Right renal cortex interstitium (tissue), 3 donors: ENCODE data around the gene RBM43. TPM values are rescaled to one million over a fixed set of nuclear protein-coding genes. Genes with fewer than 3 reads are reported as not detected.
"Not testable (repeated sequence)": the region's sequence is repeated elsewhere in the genome, so short reads cannot be mapped to it uniquely, and the experiment has no call there.

Source experiments
- DNase-seq, 3 donors: peaks; one replicate each; pipeline ENCODE4 v3.0.0-alpha.2; 2013; ENCODE audit warnings: low read depth in 3 of 3, low spot score in 2 of 3
- polyA plus RNA-seq, 3 donors: library from polyadenylated mRNA; unstranded; fragments of 120-200 nt; gene quantifications; one replicate each; pipeline ENCODE4 v1.2.1, GENCODE V29; 2013; ENCODE audit not compliant: insufficient read length in 3 of 3

The RBM43 gene
- polyA plus RNA-seq: 10 to 100 TPM; 14.4 to 19.2 (median 16.3) TPM

DNA sequence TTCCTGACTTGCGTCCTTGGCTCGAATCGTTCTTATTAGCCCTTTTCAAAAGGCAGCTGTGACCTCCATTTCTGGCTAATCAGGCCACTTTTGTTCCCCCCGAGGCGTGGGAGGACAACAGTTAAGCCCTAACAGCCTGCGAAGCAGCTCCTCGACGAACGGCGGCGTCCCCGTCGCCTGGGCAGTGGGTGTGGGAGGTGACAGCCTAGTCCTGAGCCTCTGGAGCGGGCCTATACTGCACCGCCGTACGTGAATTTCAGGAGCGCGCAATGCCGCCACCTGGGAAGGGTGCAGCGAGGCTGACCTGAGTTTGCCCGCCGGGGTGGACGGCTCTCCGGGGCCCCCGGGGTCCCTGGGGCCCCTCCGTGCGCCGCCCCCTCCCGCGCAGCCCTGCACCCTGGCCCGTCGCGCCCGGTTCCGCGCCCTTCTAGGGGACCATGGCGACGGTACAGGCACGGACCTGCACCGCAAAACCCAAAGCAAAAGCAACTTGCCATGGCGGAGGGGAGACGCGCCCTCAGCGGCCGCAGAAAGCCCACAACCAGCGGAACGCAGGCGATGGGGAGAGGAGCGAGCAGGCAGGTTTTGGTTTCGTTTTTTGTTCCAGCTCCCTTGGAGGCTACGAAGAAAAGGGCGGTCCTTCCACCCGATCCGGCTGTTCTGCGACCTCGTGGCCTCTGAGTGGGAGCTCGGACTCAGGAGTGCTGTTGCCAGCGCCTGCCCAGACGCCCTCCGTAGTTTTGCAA is at the start of gene RBM43:
Gene RBM43, minus strand, starts transcription at position 633 of the 746 bp plus-strand sequence. Its CDS starts 136 bp downstream, at position 497.
- DNase-seq: peak; percentile 74 to 87 (median 75)

DNA sequence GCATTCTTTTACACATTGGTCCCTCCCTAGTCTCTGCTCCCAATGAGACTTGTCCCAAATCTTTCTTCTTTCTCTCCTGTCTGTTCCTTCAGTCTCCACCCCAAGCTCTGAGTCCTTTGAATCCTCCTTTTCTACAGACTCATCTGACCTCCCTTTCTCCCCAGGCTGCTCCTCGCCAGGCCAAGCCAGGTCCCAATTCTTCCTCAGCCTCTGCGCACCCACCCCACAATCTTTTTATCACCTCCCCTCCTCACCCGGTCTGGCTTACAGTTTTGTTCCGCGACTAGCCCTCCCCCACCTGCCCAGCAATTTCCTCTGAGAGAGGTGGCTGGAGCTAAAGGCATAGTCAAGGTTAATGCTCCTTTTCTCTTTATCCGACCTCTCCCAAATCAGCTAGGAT is 48.6 kb upstream of the RBM43 start:
- not testable (repeated sequence) for DNase-seq

DNA sequence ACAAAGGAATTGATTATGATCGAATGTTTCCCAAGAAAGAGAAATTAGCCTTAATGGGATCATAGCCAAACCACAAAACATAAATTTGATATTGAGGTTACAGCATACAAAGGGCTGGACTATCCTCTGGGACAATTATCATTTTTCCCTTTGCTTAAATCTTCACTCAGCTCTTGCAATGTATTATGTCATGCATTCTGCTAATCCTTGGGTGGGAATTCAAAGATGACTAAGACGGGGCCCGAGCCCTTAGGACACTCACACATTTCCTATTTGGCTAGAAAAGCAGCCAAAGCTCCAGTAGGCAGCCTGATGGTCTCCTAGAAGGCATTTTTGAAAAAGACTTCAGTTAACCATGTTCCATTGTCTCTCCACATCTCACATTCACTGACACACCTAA is 45.0 kb upstream of the RBM43 start:
- DNase-seq: no peak

DNA sequence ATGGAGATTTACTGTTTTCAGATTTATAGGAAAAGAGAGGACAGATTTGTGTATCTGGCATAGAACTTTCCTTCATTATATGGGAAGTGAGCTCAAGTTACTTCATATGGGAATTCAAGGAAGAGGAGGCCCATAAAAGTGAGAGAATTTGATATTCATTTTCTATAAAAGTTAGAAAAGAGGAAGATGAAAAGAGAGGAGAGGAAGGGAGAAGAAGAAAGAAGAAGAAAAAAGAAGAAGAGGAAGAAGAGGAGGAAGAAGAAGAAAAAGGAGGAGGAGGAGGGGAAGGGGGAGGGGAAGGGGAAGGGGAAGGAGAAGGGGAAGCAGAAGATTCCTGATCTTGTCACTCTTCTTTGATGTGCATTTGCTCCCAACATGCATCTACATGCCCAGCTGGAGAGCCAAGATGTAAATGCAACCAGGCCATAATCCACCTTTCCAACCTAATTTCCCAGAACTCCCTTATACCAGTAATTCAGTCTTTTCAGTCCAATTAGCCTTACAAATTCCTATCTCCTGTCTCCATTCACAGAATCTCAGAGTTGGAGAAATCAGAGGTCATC is 43.5 kb upstream of the RBM43 start:
- no peak for DNase-seq

DNA sequence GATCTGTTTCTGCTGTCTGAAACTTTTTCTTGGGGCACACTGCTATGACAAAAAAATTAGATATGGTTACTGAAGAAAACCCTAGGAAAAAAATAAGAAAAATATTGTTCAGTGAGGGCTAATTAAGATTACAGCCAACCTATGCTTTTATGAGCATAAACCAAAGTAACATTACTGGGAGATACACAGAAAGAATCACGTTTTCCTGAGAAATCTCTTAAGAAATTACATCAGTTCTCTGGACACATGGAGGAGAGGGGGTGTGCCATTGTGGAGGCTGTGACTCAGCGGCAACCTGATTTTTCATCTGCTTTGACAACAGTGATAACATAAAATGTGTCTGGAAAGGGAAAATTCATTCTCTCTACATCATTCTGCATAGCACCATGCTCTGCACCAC is 41.2 kb upstream of the RBM43 start:
- DNase-seq: no peak

DNA sequence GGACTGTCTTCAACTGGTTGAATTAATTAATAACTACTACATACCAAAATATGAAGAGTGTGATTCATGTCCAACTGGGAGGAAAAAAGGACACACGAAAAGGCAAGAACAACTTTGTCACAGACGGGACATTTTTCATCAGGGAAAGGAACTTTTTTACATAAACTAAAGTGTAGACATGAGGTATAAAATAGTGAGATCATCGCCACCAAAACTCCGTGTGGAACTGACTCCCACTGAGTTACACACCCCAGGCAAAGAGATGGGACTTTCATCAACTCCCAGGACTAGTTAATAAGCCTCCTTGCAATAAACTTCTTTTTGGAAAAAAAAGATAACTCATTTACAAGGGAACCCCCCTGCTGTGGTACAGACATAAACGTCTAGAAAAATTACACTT is 40.7 kb upstream of the RBM43 start:
- DNase-seq: no peak

DNA sequence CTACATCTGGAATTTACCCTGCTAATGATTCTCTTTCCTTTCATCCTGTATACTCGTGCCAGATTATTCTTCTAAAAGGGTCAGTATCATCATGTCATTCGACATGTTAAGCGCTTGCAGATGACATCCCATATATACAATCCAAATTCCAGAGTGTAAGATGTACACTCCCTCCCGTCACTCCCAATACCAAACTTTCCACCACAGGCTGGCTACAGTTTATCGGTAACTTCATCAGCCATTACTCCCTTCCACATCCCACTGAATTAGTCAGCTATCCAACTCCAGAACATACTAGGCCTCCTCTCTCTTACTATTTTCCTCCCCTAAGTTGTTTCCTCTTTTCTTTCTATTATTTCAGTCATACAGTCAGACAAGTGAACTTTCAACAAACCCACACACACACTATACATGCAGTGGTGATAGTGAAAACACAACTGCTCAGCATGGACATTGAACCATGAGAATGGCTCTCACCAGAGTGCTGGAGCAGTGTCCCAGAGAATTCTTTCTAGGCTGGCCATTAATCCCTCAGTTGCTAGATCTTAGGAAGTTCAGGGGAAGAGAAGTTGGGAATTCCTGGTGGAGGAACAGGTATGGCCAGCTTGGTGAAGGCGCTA is 38.4 kb upstream of the RBM43 start:
- DNase-seq: no peak

DNA sequence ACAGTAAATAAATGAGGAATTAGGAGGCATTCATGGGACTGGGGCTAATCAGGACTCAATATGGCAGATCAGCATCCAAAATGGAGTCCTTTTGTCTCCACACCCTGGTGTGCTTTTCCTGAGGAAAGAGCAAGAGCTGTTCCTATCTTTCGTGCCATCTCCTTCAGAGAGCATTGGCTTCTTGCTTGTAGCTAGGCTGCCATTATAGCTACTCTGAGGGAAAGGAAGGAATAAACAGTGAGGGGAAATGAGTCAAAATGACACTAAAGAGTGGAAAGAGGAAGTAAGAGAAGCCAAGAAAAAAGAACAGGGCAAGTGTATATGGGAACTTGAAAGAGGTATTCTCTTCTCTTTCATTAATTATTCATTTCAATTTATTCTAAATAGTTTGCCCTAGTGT is 36.2 kb upstream of the RBM43 start:
- DNase-seq: no peak

DNA sequence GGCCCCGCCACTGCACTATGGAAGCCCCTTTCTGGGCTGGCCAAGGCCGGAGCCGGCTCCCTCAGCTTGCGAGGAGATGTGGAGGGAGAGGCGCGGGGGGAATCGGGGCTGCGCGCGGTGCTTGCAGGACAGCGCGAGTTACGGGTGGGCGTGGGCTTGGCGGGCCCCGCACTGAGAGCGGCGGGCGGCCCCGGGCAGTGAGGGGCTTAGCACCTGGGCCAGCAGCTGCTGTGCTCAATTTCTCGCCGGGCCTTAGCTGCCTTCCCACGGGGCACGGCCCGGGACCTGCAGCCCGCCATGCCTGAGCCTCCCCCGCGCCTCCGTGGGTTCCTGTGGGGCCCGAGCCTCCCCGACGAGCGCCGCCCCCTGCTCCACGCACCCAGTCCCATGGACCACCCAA is 34.3 kb upstream of the RBM43 start:
- DNase-seq: not testable (repeated sequence)

DNA sequence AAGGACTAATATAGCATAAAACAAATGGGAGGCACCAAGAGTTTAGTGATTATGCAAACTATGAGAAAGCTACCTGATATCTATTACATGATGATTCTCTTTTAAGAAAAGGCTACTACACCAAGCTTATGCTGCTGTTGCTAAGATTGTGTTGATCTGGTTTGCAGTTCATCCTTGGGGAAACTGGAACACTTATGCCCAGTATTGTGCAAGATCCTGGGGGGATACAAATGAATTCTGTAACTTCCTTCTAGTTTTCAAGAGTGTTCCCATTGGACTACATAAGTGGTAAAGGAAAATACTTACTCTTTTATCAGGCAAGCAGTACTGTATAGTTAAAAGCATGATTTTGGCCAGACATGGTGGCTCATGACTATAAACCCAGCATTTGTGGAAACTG is 30.9 kb upstream of the RBM43 start:
- DNase-seq: no peak

DNA sequence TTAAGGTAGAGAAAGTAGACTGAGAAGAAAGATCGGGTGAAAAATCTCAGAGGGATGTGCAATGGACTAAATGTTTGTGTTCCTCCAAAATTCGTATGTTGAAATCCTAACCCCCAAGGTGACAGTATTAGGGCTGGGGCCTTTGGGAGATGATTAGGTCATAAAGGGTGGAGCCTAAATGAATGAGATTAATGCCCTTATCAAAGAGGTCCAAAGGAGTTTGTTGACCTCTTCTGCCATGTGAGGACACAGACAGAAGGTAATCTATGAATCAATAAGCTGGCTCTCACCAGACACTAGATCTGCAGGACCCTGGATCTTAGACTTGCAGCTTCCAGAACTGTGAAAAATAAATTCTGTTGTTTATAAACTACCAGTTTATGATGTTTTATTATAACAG is 30.5 kb upstream of the RBM43 start:
- no peak for DNase-seq

DNA sequence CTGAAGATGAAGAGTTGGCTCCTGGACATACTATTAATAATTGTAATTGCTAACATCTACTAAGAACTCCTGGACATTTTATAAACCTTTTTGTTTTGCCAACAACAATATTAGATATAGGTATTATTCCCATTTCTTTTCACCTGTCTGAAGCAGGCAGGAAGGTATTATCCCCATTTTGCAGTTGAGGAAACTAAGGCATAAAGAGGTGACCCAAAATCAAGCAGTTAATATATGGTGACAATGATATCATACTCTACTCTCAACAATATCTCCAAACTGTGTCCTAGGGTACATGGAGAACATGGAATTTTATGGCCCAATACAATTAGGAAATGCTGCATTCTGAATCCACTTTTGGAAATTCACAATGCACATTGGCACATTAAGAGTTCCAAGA is 29.6 kb upstream of the RBM43 start:
- no peak for DNase-seq

DNA sequence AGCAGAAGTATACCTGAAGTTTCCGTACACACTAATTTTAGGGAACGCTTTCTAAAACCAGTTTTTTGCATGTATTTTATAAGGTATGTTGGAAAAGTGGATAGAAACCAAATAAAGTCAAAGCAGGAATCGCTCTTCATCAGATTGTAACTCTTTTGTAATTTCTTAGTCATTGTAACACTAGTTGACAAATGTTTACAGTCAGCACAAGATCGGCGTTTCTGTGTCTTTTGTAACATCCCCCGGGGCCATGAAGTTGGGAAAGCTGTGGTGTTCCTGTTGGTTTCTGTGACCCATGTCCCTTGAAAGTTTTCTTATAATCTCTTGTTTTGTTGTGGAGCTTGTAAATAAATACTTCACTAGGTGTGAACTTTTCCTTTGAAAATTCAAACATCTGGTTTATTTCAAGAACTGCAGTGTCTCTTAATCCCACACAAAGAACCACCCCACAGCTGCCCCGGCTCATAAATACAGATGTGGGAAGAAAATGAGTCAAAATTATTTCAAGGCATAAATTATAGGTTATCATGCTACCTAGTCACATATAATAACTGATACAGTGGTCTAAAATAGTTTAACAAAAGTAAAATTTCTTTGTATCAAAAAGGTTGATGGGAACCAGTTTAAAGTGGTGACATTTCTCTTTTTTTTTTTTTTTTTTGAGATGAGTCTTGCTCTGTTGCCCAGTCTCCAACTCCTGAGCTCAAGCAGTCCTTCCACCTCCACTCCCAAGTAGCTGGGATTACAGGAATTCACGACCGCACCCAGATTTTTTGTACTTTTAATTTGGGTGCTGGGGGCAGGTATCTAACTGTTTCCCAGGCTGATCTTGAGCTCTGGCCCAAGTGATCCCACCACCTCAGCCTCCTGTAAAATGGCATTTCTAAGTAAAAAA is 28.6 kb upstream of the RBM43 start:
- DNase-seq: peak in 2 of 3 donors; percentile 39 to 47

DNA sequence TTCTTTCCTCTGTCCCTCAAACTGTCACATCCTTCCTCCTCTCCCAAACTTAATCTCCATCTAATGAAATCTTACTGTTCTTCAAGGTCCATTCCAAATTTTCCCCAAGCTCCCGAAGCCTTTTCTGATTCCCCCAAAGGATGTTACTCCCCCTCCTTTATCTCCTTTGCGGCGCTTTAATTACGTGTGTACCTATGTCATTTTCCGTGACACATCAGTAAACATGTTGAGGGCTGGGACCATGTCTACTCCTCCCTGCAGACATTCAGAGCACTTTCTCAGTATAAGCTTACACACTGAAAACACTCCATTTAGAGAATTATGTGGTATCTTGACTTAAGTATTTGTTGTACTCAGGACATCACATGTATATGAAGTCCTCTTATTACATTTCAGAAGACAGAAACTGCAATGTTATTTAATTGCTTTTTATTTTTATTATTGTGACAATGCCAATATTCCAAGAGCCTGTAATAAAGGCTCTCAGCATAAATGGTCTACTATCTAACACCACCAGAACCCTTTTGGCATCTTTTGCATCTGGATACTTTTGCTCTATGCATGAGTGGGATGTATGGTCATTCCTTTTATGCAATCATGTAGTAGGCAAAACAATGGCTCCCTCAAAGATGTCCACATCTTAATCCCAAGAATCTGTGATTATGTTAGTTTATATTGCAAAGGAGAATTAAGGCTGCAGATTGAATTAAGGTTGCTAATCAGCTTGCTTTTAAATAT is 26.0 kb upstream of the RBM43 start:
- DNase-seq: no peak

DNA sequence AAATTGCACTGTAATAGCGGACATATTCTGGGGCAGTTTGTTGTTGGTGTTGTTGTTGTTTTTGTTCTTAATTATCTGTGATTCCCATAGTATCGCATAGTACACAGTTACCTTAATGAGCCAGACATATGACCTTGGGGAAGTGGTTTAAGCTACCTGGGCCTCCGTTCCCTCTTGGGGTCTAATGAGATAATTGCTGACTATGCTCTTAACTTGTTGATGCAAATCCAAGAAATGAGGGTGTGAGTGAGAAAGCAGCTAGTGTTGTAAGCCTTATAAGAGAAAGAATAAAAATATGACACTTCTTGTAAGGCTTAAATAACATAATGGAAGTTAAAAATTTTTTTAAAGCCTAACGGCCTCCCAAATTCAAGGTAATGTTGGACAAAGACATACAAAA is 20.7 kb upstream of the RBM43 start:
- DNase-seq: no peak

DNA sequence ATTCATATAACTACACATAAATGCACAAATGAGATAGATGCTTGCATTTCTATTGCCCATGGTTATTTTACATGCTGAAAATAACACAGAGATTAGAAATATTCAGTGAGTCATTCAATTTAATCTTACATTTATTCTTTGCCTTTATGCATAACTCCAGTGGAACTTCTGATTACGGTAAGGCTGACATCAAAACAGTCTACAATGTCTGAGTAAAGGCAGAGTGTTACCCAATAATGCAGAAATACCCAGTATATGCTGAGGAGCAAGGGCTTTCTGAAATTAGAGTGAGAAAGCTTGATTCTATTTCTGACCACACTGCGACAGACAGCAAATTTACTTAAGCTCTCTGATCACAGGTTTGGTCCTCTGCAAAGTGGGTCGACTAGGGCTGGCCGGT is 18.6 kb upstream of the RBM43 start:
- no peak for DNase-seq

DNA sequence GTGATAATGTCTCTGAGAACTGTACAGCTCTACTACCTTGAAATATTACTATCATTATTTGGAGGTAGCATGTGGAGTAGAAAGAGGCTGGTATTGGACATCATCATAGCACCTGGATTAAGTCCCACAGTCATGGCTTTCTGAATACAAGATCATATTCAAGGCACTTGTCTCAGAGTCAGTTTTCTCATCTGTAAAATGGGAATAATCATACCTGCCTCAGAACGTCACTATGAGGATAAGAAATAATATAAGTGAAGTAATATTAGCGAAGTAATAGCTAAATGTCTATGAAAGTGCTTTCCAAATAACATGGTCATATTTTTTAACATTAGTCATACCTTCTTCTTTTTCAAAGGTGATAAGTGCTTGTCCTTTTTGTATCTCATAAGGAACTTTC is 16.8 kb upstream of the RBM43 start:
- DNase-seq: no peak

DNA sequence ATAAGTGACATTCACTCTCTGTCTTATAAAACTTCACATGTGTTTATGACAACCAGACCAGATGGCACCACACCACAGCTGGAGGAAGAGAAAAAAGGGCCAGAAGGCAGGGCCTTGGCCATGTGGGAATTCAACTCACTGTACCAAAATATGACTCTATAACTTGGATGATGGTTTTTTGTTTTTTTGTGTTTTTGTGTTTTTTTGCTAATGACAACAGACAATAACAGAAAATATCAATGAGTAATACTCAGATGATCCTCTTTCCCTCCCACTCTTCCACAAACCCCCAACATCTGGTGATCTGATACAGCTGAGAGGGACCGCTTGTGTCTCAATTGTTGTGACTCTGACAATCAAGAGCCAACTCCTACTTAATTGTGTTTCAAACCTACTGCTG is 15.4 kb upstream of the RBM43 start:
- DNase-seq: no peak

DNA sequence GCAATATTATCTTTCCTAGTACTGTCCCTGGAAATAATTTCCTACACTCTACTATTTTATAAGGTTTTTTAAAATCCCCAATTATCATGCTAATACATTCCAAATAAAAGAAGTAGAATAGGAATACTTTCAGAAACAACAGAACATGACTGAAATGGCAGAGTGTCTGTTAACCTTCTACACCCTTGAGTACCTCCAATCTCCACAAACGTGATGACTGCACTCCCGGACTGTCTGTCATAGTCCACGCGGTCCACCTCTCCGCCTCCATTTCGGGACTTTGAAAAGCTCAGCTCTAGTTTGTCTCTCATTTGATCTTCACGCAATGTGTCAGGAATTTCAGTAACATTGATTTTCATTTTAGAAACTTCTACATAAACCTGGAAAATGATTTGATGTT is 13.6 kb upstream of the RBM43 start:
- DNase-seq: no peak

DNA sequence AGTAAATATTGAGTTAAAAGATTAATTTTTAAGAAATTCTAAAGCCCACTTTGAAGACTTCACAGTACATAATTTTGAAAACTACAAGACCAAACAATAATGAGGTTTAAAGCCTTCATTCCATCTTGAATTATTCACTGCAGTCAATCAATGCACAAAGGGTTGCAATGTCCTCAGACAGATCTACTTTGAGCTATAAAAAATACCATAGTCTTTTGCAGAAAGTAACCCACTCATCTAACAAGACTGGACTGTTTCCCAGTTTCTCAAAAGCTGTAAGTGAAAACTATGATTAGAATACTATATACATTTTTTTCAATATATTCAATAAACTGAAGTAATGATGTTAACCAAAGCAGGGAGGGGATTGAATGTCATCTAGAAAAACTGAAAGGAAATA is 10.2 kb upstream of the RBM43 start:
- DNase-seq: no peak
